Measurements from ENCODE around the gene ADPRHL1. TPM values are rescaled to one million over a fixed set of nuclear protein-coding genes. Genes with fewer than 3 reads are reported as not detected.
"Not testable (repeated sequence)": the region's sequence is repeated elsewhere in the genome, so short reads cannot be mapped to it uniquely, and the experiment has no call there.

The ADPRHL1 gene
- total and polyA plus RNA-seq, 12 donors = 163 to 939 (median 656) TPM

GRCh38 chr13:113390874-113391497, 62.3 kb downstream of the ADPRHL1 start:
- peaks cover 0 to 16% (median 10%) of the 10 kb centered on the region in 9 donors for H3K4me1 ChIP-seq
- no peak for ATAC-seq
- DNase-seq = no peak
- H3K9me3 ChIP-seq = peaks cover 0 to 19% (median 0%) of the 10 kb centered on the region in 11 donors
- no peak for TF ChIP-seq CTCF (IDR thresholded peaks at IDR 0.05)
- H3K27ac ChIP-seq = no peak overlapping the region
- H3K27me3 ChIP-seq = no peaks in the 10 kb centered on the region
- no peak overlapping the region for H3K4me3 ChIP-seq
- H3K36me3 ChIP-seq = no peaks in the 10 kb centered on the region
- intact Hi-C loops (cut with DNase I) = loop anchor here (5.0 to 10.0 kb wide), 7 partner anchors 94 to 446 kb away; partner anchors contain the start of gene LAMP1 (in 1 of the 10)
- 54 to 57% methylated on average over 10 of the region's 10 CpGs for WGBS, 2 donors

GRCh38 chr13:113389586-113389985, 63.7 kb downstream of the ADPRHL1 start:
- not testable (repeated sequence) for H3K27me3 ChIP-seq, H3K4me3 ChIP-seq, ATAC-seq, H3K36me3 ChIP-seq, H3K27ac ChIP-seq, DNase-seq
- H3K9me3 ChIP-seq = peaks cover 0 to 19% (median 0%) of the 10 kb centered on the region in 11 donors
- peaks cover 0 to 16% (median 10%) of the 10 kb centered on the region in 9 donors for H3K4me1 ChIP-seq
- intact Hi-C loops (cut with DNase I) = loop anchor here in 1 of 10 donors (10.0 kb wide), 1 partner anchor 445 kb away; no protein-coding TSS in a partner anchor
- WGBS, 2 donors = 97 to 98% methylated on average over 8 of the region's 8 CpGs

- Histone ChIP-seq H3K27ac (no peak overlapping the region), H3K36me3 (no peaks in the 10 kb centered on the region), H3K27me3 (no peaks in the 10 kb centered on the region), H3K4me1 (no peaks in the 10 kb centered on the region), H3K4me3 (no peak overlapping the region), H3K9me3 (peaks cover 0 to 29% (median 0%) of the 10 kb centered on the region in 11 donors)
- WGBS, 2 donors = 90 to 97% methylated on average over 1 of the region's 1 CpG
- TF ChIP-seq CTCF (IDR thresholded peaks at IDR 0.05) = no peak
- no peak for DNase-seq
- intact Hi-C loops (cut with DNase I) = loop anchor here in 1 of 10 donors (10.0 kb wide), 1 partner anchor 443 kb away; no protein-coding TSS in a partner anchor
- ATAC-seq = no peak
These were observed 65.9 kb downstream of the ADPRHL1 start for GRCh38 chr13:113387396-113387795.

GRCh38 chr13:113383089-113383488, 70.2 kb downstream of the ADPRHL1 start:
- 91 to 94% methylated on average over 9 of the region's 9 CpGs for WGBS, 2 donors
- no peak for TF ChIP-seq CTCF (IDR thresholded peaks at IDR 0.05)
- peaks cover 0 to 4% (median 0%) of the 10 kb centered on the region in 7 donors for H3K27me3 ChIP-seq
- H3K4me1 ChIP-seq = no peaks in the 10 kb centered on the region
- ATAC-seq (no peak), DNase-seq (no peak)
- H3K4me3 ChIP-seq = no peak overlapping the region
- no peaks in the 10 kb centered on the region for H3K36me3 ChIP-seq
- H3K9me3 ChIP-seq = peaks cover 0 to 29% (median 0%) of the 10 kb centered on the region in 11 donors
- intact Hi-C loops (cut with DNase I) = loop anchor here in 1 of 10 donors (10.0 kb wide), 1 partner anchor 438 kb away; no protein-coding TSS in a partner anchor
- no peak overlapping the region for H3K27ac ChIP-seq

- WGBS, 2 donors = 78 to 83% methylated on average over 1 to 2 of the region's 2 CpGs
- DNase-seq, H3K27me3 ChIP-seq, H3K36me3 ChIP-seq, ATAC-seq, H3K4me3 ChIP-seq, H3K27ac ChIP-seq, H3K4me1 ChIP-seq: not testable (repeated sequence)
- H3K9me3 ChIP-seq = peaks cover 0 to 29% (median 0%) of the 10 kb centered on the region in 11 donors
- intact Hi-C loops (cut with DNase I) = loop anchor here in 1 of 10 donors (10.0 kb wide), 1 partner anchor 438 kb away; no protein-coding TSS in a partner anchor
These were observed 70.7 kb downstream of the ADPRHL1 start for GRCh38 chr13:113382542-113382941.
